ENCODE results near the gene GLS2.
"Not testable (repeated sequence)": the region's sequence is repeated elsewhere in the genome, so short reads cannot be mapped to it uniquely, and the experiment has no call there.

The GLS2 gene

DNA sequence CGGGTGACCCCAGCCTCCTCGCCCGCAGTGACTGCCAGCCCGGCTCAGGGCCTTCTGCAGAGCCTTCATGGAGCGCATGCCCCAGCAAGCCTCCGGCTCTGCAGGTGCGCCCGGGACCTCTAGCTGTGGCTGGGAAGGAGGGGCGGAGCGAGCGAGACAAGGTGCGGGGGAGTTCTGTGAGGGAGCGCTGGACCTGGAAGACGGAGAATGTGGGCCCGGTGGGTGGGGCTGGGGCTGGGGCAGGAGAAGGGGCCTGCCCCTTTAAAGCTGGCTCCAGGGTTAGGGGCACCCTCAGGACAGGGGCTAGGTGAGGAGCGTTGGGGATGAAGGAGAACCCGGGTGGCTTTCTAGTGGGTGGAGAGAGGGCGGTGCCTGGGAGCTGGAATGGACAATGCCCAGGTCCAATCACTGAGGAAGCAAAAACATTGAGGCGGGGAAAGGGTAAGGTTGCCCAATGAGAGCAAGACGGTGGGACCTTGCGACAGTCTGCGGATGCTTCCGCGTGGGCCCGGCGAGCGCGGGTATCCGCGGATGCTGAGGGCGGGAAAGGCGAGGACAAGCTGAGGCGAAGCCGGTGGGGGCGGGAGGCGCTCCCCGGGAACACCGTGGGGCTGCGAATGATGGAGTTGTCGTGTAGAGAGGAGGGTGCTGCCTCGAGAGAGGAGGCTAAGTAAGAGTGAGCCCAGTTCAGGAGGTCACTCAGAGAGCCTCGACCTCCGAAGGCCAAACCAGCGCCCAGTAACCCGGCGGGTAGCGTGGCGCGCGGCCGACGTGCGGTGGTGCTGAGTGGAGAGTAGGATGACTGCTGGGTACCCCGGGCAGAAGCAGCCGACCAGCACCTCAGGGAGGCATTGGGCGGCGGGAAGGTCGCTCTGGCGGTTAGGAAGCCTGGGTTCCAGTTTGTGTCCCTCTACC is at the start of gene GLS2:
Gene GLS2 (minus strand): TSS at position 121 of the 915 bp plus-strand sequence. CDS start 43 bp downstream, at position 78.
- DNase-seq (ENCODE audit: low read depth) = peak; percentile 53

DNA sequence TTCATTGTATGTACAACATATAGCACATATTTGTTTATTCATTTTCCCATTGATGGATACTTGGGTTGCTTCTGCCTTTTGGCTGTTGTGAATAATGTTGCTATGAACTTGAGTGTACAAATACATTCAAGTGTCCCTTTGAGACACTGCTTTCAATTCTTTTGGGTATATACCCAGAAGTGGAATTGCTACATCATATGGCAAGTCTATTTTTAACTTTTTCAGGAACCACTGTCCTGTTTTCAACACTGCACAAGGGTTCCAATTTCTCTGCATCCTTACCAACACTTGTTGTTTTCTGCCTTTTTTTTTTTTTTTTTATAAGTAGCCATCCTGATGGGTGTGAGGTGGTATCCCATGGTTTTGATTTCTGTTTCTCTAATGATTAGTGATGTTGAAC is 49.6 kb upstream of the GLS2 start:
- no peak for DNase-seq (ENCODE audit: low read depth)

DNA sequence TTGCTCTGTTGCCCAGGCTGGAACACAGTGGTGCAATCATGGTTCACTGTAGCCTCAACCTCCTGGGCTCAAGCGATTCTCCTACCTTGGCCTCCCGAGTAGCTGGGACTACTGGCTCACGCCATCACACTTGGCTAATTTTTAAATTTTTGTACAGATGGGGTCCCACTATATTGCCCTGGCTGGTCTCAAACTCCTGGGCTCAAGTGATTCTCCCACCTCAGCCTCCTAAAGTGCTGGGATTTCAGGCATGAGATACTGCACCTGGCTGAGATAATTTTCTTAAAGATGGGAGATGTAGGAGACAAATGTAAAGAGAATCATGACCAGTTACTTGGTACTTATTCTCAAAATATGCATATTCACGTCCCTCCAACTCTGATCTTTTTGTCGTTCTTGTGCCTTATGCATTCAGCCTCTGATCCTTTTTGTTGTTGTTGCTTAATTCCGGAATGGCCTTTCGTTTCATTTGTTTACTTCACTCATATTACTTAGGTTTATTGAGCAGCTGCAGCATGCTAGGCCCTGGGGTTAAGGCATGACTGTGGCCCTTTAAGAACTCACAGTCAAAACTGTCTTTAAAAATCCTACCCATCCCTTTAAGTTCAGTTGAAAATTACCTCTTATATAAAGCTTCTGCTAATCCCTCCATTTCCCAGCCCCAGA is 42.6 kb upstream of the GLS2 start:
- DNase-seq (ENCODE audit: low read depth) = no peak

DNA sequence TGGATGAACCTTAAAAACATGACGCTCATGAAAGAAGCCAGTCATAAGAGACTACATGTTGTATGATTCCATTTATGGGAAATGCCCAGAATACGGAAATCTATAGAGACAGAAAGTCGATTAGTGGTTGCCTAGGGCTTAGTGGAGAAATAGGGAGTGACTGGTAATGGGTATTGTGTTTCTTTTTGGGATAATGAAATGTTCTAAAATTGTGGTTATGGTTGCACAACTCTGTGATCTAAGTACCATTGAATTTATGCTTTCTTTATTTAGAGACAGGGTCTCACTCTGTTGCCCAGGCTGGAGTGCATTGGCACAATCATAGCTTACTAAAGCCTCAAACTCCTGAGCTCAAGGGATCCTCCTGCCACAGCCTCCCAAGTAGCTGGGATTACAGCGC is 41.7 kb upstream of the GLS2 start:
- no peak for DNase-seq (ENCODE audit: low read depth)

DNA sequence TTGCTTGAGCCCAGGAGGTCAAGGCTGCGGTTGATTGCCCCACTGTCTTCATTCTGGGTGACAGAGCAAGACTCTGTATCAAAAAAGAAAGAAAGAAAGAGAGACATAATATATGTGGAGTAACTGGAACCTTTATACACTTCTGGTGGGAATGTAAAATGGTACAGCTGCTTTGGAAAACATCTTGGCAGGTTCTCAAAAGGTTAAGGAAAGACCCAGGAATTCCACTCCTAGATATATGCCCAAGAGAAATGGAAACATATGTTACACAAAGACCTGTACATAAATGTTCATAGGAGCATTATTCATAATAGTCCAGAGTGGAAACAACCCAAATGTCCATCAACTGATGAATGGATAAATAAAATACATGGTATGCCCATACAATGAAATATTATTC is 40.9 kb upstream of the GLS2 start:
- DNase-seq (ENCODE audit: low read depth) = no peak

DNA sequence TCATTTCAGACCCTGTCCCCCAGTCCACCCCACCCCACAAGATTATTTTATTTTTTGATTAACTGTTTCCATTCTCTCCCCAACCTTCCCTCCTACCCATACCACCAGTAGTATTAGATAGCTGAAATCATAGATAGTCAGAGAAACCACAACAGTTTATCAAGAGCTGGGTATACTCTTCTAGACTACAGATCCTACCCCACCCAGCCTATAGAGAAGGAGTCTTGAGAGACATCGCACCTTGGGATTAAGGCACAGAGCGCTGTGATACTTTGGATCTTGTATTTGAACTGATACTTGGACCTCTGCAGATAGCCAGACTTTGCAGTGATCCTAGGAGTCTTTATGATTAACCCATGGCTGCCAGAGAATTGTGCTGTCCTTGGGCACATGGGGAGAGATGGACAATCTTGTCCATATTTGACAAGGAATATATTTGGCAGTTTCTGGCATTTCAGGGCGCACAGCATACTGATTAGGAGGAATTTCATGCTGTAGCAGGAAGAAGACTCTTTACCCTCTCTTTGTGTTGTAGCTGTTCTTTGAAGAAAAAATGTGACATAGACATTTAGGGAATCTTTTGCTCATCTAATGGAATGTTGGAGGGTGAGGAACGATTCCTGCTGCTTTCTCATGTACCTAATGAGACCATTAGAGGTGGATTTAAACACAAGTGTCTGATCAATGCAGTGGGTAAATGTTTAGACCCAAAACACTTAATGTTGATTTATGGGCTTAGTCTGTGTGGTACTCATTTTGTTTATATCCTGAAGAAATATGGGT is 34.6 kb upstream of the GLS2 start:
- DNase-seq (ENCODE audit: low read depth) = no peak

DNA sequence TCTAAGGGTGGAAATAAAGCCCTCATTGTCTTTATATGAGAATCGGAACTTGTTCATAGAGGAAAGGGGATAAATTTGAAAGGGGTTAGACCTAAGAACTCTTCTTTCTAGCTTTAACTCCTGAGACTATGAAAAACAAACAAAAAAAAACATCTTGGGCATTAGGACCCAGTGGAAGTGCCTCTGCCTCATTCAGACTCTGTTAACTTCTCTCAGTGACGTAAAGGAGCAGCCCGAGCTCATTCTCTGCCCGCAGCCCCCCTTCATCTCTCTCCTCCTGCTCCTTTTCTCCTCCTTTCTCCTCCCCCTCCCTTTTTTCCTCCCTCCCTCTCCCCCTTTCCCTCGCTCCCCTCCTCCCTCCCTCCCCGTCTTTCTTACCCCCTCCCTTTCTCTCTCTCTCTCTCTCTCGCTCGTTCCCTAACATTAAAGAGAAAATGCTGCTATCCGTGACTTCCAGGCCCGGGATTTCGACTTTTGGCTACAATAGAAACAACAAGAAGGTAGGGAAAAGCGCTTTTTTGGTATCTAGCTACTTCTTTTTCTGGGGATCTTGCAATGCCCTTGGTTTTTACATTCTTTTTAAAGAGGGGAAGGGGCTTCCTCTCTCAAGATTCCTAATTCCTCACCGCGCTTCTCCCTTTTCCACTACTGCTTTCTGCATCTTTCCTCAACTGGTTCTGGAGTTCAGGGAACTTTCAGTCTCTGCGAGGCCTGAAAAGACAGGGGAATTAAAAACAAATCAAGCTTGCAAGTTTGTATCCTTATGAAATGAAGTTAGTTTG is 33.8 kb upstream of the GLS2 start, which contains the start of gene RBMS2:
Gene RBMS2 (plus strand): TSS at position 231 of the 782 bp plus-strand sequence. CDS start 204 bp downstream, at position 435.
- DNase-seq (ENCODE audit: low read depth) = peak; percentile 93

DNA sequence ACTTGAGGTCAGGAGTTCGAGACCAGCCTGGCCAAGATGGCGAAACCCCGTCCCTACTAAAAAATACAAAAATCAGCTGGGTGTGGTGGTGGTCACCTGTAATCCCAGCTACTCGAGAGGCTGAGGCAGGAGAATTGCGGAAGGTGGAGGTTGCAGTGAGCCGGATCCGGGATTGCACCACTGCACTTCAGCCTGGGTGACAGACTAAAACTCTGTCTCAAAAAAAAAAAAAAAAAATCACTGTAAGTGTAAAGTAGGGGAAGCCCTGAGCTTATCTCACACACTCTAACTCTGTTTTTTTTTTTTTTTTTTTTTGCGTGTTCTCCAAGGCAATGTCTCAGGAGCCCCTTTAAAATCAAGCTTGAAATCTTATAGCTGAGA is 33.2 kb upstream of the GLS2 start:
- no peak for DNase-seq (ENCODE audit: low read depth)

DNA sequence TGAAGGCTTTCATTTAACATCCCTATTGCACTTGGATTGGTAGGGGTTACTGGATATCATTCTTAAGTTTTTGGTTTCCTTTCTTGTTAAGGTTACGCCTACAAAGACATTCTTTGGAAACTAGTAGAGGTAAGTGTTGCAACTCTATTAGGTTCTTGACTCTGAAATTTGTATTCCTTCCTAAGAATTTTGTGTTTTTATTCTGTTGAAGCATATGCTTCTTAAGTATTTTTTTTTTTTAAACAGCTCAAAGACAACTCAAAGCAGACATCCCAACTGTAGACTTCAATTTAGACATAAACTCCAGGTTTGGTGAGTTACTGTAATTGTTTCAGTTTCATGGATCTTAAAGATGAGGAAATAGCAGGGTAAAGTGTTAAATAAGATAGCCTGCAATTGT is 32.5 kb upstream of the GLS2 start:
- no peak for DNase-seq (ENCODE audit: low read depth)

DNA sequence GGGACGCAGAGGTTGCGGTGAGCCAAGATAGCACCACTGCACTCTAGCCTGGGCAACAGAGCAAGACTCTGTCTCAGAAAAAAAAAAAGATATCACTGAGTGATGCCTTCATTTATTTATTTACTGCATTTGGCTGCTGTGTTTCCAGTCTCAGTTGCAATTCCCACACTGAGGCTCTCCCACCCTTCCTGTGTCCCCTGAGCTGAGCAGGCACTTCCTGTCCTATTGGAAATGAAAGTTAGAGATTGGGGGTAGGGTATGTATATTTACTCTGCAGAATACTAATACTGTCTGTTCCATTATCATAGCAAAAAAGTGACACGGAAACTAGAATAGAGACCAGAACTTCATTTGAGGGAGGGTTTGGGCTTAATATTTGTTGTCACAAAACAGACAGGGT is 32.1 kb upstream of the GLS2 start:
- no peak for DNase-seq (ENCODE audit: low read depth)

DNA sequence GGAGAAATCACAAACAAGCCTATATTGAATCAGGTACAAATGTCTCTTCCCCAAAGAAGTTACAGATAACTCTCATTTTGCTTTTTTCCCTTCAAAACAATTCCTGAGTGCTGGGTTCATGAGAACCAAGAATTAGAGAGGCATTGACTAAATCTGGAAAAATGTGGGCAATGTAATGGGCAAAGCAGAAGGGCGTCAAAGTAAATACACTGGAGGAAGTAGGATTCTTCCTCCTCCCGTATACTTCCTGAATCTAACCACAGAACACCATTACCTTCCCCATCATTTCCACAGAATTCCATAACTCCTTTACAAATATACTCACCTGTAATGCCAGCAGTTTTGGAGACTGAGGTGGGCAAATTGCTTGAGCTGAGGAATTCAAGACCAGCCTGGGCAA is 30.6 kb upstream of the GLS2 start:
- no peak for DNase-seq (ENCODE audit: low read depth)

DNA sequence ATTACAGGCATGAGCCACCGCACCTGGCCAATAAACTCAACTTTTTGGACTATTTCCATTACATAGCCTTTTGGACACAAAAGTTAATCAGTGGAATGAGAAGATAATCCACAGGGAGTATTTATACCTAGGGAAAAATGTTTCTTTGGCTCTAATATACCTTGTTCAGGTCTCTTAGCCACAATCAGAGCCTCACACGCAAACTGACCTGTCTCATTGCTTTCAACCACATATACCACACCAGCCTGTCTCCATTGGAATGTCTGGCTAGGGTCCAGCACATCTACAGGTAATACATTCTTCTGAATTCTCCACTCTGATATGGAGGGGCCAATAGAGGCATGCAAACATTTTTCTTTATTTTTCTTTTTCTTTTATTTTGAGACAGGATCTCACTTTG is 29.9 kb upstream of the GLS2 start:
- DNase-seq (ENCODE audit: low read depth) = no peak

DNA sequence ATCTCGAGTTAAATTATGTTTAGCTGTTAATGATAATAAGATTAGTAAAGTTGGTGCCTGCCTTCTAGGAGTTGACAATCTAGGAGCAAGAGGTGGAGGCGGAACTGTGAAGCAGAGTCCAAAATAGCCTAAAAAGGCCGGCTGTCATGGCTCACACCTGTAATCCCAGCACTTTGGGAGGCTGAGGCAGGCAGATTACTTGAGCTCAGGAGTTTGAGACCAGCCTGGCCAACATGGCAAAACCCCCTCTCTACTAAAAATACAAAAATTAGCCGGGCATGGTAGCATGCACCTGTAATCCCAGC is 26.0 kb upstream of the GLS2 start:
- DNase-seq (ENCODE audit: low read depth) = not testable (repeated sequence)

DNA sequence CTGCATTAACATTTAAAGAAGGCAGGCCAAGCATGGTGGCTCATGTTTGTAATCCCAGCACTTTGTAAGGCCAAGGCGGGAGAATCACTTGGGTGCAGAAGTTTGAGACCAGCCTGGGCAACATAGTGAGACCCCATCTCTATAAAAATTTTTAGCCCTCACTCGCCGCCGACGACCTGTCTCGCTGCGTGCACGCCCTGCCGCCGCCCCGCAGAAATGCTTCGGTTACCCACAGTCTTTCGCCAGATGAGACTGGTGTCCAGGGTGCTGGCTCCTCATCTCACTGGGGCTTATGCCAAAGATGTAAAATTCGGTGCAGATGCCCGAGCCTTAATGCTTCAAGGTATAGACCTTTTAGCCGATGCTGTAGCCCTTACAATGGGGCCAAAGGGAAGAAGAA is 22.8 kb upstream of the GLS2 start:
- no peak for DNase-seq (ENCODE audit: low read depth)

DNA sequence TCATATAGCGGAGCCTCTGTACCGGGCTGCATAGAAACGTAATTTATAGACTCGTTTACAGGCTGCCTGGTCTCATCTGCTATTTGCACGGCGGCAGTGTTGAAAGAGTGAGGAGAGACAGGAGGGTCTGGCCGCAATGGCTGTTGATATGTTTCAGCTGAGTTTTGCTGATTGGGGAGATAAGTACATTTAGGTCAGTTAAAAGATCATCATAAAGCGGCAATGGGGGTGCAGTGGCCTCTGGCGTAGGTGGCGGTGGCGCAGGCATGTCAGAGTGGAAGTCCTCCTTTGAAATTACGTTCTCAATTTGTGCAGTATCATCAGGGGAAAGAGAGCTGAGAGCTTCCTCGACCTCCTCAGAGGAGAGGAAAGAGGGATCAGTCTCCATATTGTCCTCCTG is 11.9 kb upstream of the GLS2 start:
- DNase-seq (ENCODE audit: low read depth) = not testable (repeated sequence)

DNA sequence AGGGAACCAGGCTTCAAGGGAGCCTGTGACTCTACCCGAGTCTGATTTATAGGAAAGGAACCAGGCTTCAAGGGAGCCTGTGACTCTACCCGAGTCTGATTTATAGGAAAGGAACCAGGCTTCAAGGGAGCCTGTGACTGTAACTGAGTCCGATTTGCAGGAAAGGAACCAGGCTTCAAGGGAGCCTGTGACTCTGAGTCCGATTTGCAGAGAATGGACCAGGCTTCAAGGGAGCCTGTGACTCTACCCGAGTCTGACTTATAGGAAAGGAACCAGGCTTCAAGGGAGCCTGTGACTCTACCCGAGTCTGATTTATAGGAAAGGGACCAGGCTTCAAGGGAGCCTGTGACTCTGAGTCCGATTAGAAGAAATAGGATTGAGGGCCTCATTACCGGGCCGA is 11.5 kb upstream of the GLS2 start:
- DNase-seq (ENCODE audit: low read depth) = not testable (repeated sequence)

DNA sequence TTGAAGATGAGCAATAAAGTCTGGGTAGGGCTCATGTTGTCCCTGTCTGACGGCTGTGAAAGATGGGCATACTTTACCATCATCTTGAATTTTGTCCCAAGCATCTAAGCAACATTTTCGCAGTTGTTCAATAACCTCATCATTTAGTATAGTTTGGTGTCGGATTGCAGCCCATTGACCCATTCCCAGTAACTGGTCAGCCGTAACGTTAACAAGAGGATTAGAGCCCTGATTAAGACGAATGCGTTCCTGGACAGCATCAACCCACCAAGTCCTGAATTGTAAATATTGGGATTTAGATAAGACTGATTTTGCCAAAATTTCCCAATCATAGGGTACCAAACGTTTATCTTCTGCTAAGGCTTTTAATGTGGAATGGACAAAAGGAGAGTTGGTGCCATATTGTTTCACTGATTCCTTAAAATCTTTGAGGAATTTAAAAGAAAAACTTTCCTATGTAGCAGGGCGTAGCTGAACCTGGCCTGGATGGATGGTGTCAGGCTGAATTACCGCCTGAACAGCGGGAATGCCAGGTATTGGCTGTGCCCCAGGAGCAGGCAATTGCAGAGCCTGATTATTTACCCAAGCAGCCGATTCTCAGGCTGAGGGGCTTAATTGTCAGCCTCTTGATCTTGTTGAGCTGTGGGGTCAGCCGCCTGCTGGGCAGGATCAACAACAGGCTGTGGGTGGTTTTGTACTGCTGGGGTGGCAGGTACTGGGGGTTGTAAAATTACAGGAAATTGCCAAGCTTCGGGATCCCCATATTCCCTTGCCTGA is 10.4 kb upstream of the GLS2 start:
- DNase-seq (ENCODE audit: low read depth) = not testable (repeated sequence)

DNA sequence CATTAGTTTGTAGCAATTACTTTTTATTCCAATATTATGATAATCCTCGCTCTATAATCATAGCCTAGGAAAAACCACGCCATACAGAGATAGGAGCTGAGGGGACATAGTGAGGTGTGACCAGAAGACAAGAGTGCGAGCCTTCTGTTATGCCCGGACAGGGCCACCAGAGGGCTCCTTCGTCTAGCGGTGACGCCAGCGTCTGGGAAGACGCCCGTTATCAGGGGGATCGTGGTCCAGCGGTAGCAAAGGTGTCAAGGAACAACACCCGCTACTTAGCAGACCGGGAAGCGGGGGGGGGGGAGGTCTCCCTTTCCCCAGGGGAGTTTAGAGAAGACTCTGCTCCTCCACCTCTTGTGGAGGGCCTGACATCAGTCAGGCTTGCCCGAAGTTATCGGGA is 8.7 kb upstream of the GLS2 start:
- DNase-seq (ENCODE audit: low read depth) = not testable (repeated sequence)

DNA sequence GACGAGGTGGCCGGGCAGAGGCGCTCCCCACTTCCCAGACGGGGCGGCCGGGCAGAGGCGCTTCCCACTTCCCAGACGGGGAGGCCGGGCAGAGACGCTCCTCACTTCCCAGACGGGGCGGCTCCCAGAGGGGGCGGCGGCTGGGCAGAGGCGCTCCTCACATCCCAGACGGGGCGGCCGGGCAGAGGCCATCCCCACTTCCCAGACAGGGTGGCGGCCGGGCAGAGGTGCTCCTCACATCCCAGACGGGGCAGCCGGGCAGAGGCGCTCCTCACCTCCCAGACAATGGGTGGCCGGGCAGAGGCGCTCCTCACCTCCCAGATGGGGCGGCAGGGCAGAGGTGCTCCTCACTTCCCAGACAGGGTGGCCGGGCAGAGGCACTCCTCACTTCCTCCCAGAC is 6.5 kb upstream of the GLS2 start:
- not testable (repeated sequence) for DNase-seq (ENCODE audit: low read depth)

DNA sequence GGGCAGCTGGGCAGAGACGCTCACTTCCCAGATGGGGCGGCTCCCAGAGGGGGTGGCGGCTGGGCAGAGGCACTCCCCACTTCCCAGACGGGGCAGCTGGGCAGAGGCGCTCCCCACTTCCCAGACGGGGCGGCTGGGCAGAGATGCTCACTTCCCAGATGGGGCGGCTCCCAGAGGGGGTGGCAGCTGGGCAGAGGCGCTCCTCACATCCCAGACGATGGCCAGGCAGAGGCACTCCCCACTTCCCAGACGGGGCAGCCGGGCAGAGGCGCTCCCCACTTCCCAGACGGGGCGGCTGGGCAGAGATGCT is 6.1 kb upstream of the GLS2 start:
- DNase-seq (ENCODE audit: low read depth) = not testable (repeated sequence)

DNA sequence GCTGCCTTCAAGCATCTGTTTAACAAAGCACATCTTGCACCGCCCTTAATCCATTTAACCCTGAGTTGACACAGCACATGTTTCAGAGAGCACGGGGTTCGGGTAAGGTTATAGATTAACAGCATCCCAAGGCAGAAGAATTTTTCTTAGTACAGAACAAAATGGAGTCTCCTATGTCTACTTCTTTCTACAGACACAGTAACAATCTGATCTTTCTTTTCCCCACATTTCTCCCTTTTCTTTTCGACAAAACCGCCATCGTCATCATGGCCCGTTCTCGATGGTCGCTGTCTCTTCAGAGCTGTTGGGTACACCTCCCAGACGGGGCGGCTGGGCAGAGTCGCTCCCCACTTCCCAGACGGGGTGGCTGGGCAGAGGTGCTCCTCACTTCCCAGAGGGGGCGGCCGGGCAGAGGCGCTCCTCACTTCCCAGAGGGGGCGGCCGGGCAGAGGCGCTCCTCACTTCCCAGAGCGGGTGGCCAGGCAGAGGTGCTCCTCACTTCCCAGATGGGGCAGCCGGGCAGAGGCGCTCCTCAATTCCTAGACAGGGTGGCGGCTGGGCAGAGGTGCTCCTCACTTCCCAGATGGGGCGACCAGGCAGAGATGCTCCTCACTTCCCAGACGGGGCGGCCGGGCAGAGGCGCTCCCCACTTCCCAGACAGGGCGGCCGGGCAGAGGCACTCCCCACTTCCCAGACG is 5.6 kb upstream of the GLS2 start:
- not testable (repeated sequence) for DNase-seq (ENCODE audit: low read depth)

Measured in stromal cell of bone marrow (primary cell).